ENCODE data around the gene SRCAP.

- TF ChIP-seq CTCF (IDR thresholded peaks at IDR 0.05) = no peak
- TF ChIP-seq POLR2AphosphoS5 (IDR thresholded peaks at IDR 0.05) = no peak
These were observed 30.1 kb downstream of the SRCAP start for GRCh38 chr16:30728899-30729672.
